Natural killer cell (primary cell): Measurements from ENCODE around the gene TNS3. TPM values are rescaled to one million over a fixed set of nuclear protein-coding genes. Genes with fewer than 3 reads are reported as not detected.

Source experiments
- ATAC-seq, 3 donors: fragments of 150-1000 bp in 2 of 3; fragments of 200-7000 bp in 1 of 3; cut with Tn5 transposase; 1 replicate in 1 of 3; 2 replicates in 2 of 3; pipeline ENCODE4 v1.10.0; 2021; ENCODE audit warnings: mild to moderate bottlenecking in 2 of 3, moderate library complexity in 2 of 3
- DNase-seq, 2 donors: peaks; one replicate each; pipeline versions ENCODE4 v3.0.0 to v3.0.0-alpha.2; 2013 to 2021; ENCODE audit warnings: mixed read lengths in 1 of 2
- H3K27ac ChIP-seq: one replicate; pipeline ENCODE4 v1.5.1; 2013; ENCODE audit warnings: mild to moderate bottlenecking, low read length
- H3K27me3 ChIP-seq: one replicate; pipeline ENCODE4 v1.6.1; 2013; ENCODE audit warnings: low read length; ENCODE audit not compliant: control insufficient read depth, insufficient read depth
- H3K36me3 ChIP-seq: one replicate; pipeline ENCODE4 v1.6.1; 2013; ENCODE audit warnings: low read length; ENCODE audit not compliant: control insufficient read depth, insufficient read depth
- H3K4me1 ChIP-seq: one replicate; pipeline ENCODE4 v1.6.1; 2013; ENCODE audit warnings: low read length; ENCODE audit not compliant: control insufficient read depth, insufficient read depth
- H3K4me3 ChIP-seq: one replicate; pipeline ENCODE4 v1.5.1; 2013; ENCODE audit warnings: low read length
- H3K9me3 ChIP-seq: one replicate; pipeline ENCODE4 v1.6.1; 2013; ENCODE audit warnings: low read length; ENCODE audit not compliant: control insufficient read depth, insufficient read depth
- H3K27ac Mint-ChIP-seq, 2 donors: one replicate each; pipeline ENCODE4 v1.8.0; 2022; ENCODE audit warnings: mild to moderate bottlenecking in 2 of 2, mixed read lengths in 2 of 2, moderate library complexity in 1 of 2
- H3K27me3 Mint-ChIP-seq, 2 donors: one replicate each; pipeline ENCODE4 v1.8.0; 2022; ENCODE audit warnings: low read depth in 2 of 2, mixed read lengths in 2 of 2
- H3K36me3 Mint-ChIP-seq: one replicate; pipeline ENCODE4 v1.8.0; 2022; ENCODE audit warnings: mixed read lengths
- H3K4me1 Mint-ChIP-seq, 2 donors: one replicate each; pipeline ENCODE4 v1.8.0; 2022; ENCODE audit warnings: mixed read lengths in 2 of 2
- H3K4me3 Mint-ChIP-seq: one replicate; pipeline ENCODE4 v1.8.0; 2022; ENCODE audit warnings: mild to moderate bottlenecking, moderate library complexity, mixed read lengths
- H3K9me3 Mint-ChIP-seq, 2 donors: one replicate each; pipeline ENCODE4 v1.8.0; 2022; ENCODE audit warnings: mixed read lengths in 2 of 2
- WGBS: methylation state at CpG from one replicate; pipeline ENCODE4 v1.1.7; 2013; ENCODE audit warnings: missing lambda C conversion rate; ENCODE audit not compliant: insufficient coverage; 5-methylcytosine and 5-hydroxymethylcytosine counted together
- intact Hi-C: fragments of 100-400 bp; cut with micrococcal nuclease; formaldehyde crosslinking; loops from one replicate; pipeline ENCODE4 v1.14.2; 2022
- total RNA-seq, 4 donors: library from RNA; stranded (reverse); fragments of 120-200 nt in 1 of 4; gene quantifications; one replicate each; pipeline versions ENCODE4 v1.2.3 to v1.2.4, GENCODE V29; 2013 to 2022
- TF ChIP-seq, protein P1 (sequence below): fragments of 200-600 bp; IDR thresholded peaks from one replicate; pipeline ENCODE4 v1.8.0; 2022; ENCODE audit warnings: antibody characterized with exemption

TNS3 gene
- total RNA-seq, 3 donors from 2014 or later (not counting 1 experiment from before 2014, with no cell fraction given), result 1.6 to 3.5 (median 2.9) TPM

DNA sequence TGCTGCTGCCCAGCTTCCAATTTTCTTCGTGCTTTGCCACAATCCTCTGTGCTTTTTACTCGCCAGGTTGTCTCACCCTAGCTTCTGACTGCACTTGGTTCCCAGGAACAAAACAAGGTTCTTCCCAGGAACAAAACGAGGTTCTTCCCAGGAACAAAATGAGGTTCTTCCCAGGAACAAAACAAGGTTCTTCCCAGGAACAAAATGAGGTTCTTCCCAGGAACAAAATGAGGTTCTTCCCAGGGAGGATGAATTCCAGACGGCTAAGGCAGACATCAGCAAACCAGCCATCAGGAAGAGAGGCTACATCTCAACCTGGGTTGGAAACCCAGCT, 41.9 kb downstream of the TNS3 start:
- intact Hi-C loops, result no loop called here
- H3K9me3 ChIP-seq, result no peaks in the 10 kb centered on the region
- H3K27ac ChIP-seq, result no peak overlapping the region
- TF ChIP-seq, protein P1, sequence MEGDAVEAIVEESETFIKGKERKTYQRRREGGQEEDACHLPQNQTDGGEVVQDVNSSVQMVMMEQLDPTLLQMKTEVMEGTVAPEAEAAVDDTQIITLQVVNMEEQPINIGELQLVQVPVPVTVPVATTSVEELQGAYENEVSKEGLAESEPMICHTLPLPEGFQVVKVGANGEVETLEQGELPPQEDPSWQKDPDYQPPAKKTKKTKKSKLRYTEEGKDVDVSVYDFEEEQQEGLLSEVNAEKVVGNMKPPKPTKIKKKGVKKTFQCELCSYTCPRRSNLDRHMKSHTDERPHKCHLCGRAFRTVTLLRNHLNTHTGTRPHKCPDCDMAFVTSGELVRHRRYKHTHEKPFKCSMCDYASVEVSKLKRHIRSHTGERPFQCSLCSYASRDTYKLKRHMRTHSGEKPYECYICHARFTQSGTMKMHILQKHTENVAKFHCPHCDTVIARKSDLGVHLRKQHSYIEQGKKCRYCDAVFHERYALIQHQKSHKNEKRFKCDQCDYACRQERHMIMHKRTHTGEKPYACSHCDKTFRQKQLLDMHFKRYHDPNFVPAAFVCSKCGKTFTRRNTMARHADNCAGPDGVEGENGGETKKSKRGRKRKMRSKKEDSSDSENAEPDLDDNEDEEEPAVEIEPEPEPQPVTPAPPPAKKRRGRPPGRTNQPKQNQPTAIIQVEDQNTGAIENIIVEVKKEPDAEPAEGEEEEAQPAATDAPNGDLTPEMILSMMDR, result no peak
- Mint-ChIP-seq H3K4me1 (no peaks in the 10 kb centered on the region), H3K36me3 (no peaks in the 10 kb centered on the region), H3K27ac (no peak overlapping the region), H3K9me3 (no peaks in the 10 kb centered on the region), H3K27me3 (peaks cover 0 to 15% of the 10 kb centered on the region in 2 donors), H3K4me3 (no peak overlapping the region)
- H3K36me3 ChIP-seq, result no peaks in the 10 kb centered on the region
- DNase-seq (no peak), ATAC-seq (no peak)
- peaks cover 3% of the 10 kb centered on the region for H3K4me1 ChIP-seq
- H3K4me3 ChIP-seq, result no peak overlapping the region
- no peaks in the 10 kb centered on the region for H3K27me3 ChIP-seq
- 88% methylated on average over 4 of the region's 4 CpGs for WGBS

DNA sequence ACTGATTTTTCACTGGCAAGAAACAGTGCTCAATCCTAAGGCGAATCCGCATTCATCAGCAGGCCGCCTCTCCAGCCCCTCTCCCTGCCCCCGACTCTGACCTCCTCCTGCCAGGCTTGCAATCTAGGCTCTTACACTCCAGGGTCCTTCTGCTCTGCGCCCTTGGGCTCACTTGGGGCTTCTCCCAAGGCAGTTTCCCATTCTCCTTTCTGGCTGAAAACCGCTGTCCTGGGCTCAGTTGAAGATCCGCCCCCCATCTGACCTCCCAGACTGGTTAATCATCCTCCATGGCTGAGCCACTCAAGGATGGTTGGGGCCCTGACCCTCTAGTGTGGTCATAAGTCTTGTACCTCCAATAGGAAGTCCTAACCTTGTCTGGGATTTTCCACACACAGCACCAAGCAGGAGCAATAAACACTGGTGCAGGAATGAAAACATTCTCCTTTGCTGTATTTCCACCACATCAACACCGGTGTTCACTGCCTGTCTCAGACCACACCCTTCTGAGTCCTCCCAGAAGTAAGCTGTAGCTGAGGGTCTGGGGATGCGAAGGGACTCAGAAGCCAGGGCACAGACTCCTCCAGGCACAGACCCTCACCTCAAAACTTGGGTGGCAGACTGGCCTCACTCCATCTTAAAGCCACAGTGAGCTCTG, 42.4 kb downstream of the TNS3 start:
- no peaks in the 10 kb centered on the region for H3K4me1 Mint-ChIP-seq
- no peak overlapping the region for H3K4me3 Mint-ChIP-seq
- peaks cover 0 to 15% of the 10 kb centered on the region in 2 donors for H3K27me3 Mint-ChIP-seq
- H3K9me3 ChIP-seq, result no peaks in the 10 kb centered on the region
- no peaks in the 10 kb centered on the region for H3K9me3 Mint-ChIP-seq
- no peaks in the 10 kb centered on the region for H3K36me3 ChIP-seq
- ATAC-seq, result no peak
- WGBS, result 87% methylated on average over 9 of the region's 9 CpGs
- H3K27me3 ChIP-seq, result no peaks in the 10 kb centered on the region
- no peak for DNase-seq
- intact Hi-C loops, result no loop called here
- H3K36me3 Mint-ChIP-seq, result no peaks in the 10 kb centered on the region
- H3K27ac ChIP-seq, result no peak overlapping the region
- no peak overlapping the region for H3K4me3 ChIP-seq
- no peak overlapping the region for H3K27ac Mint-ChIP-seq
- H3K4me1 ChIP-seq, result peaks cover 3% of the 10 kb centered on the region
- TF ChIP-seq, protein P1, result no peak

DNA sequence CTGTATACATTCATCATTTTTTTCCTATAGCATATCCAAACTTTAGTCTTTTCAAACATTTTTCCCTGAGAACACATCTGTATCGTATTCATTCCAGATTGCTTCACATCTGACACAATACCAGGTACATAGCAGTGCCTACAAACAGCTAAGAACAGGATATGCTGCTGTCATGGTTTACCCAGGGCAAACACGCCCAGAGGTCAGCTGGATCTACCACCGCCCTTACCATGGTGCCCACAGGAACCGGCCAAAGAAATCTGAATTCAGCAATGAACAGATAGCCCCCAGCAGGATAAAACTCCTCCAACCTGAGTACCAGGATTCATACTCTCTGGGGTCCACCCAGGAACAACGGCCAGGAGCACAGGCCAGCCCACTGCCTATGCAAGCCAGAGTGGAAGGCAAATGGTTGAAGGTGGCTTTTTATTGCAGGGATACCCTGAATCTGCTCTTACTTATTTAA, 43.0 kb downstream of the TNS3 start:
- Histone ChIP-seq H3K4me1 (peaks cover 3% of the 10 kb centered on the region), H3K9me3 (no peaks in the 10 kb centered on the region), H3K4me3 (no peak overlapping the region), H3K27ac (no peak overlapping the region), H3K36me3 (no peaks in the 10 kb centered on the region), H3K27me3 (no peaks in the 10 kb centered on the region)
- DNase-seq, result no peak
- Mint-ChIP-seq H3K9me3 (no peaks in the 10 kb centered on the region), H3K27ac (no peak overlapping the region), H3K4me1 (no peaks in the 10 kb centered on the region), H3K36me3 (no peaks in the 10 kb centered on the region), H3K4me3 (no peak overlapping the region), H3K27me3 (peaks cover 0 to 15% of the 10 kb centered on the region in 2 donors)
- TF ChIP-seq, protein P1, result no peak
- 88% methylated on average over 5 of the region's 5 CpGs for WGBS
- intact Hi-C loops, result no loop called here
- no peak for ATAC-seq
